Panc1 (cell line): ENCODE measurements around the gene RFX2. TPM values are rescaled to one million over a fixed set of nuclear protein-coding genes. Genes with fewer than 3 reads are reported as not detected.

Experiments used
- ATAC-seq: fragments of 200-7000 bp; cut with Tn5 transposase; 2 replicates; pipeline ENCODE4 v1.9.1; 2020; ENCODE audit warnings: mild to moderate bottlenecking, moderate library complexity
- BruUV-seq: library from RNA; stranded (reverse); fragments of 400-500 nt; replicated peaks from 2 replicates; lab custom pipeline; 2021; lab: Mats Ljungman, UMichigan
- CTCF ChIA-PET: fragments of 300-600 bp; sonication (Branson Sonifier 250); formaldehyde crosslinking; loops from one replicate; lab custom pipeline; 2022; ENCODE audit warnings: antibody characterized with exemption; lab: Charles Lee
- POLR2A ChIA-PET: fragments of 300-600 bp; sonication (Branson Sonifier 250); formaldehyde crosslinking; loops from one replicate; lab custom pipeline; 2022; ENCODE audit warnings: antibody characterized with exemption; lab: Charles Lee
- DNase-seq: peaks from one replicate; pipeline ENCODE4 v3.0.0-alpha.2; 2010; ENCODE audit warnings: low read depth, low spot score
- H3K27ac ChIP-seq: 2 replicates; pipeline ENCODE4 v1.5.1; 2011; ENCODE audit warnings: mild to moderate bottlenecking, low read length, inconsistent platforms
- H3K27me3 ChIP-seq: fragments of 200-500 bp; sonication (Bioruptor generic); 2 replicates; pipeline ENCODE4 v1.6.0; 2014; ENCODE audit warnings: low read length, inconsistent platforms; ENCODE audit not compliant: control insufficient read depth, insufficient read depth
- H3K36me3 ChIP-seq: fragments of 200-500 bp; sonication (Bioruptor generic); 2 replicates; pipeline ENCODE4 v1.5.1; 2014; ENCODE audit warnings: inconsistent platforms, mild to moderate bottlenecking, low read length, moderate library complexity; ENCODE audit not compliant: control insufficient read depth, insufficient read depth
- H3K4me1 ChIP-seq: 2 replicates; pipeline ENCODE4 v1.5.1; 2011; ENCODE audit warnings: inconsistent platforms, mild to moderate bottlenecking, low read length, moderate library complexity; ENCODE audit not compliant: control insufficient read depth, insufficient read depth
- H3K4me3 ChIP-seq, 2 experiments: 2 replicates each; pipeline ENCODE4 v1.5.1; 2011 to 2012; ENCODE audit warnings: low read depth in 2 of 2, low read length in 2 of 2, mild to moderate bottlenecking in 2 of 2, inconsistent platforms in 1 of 2, moderate library complexity in 1 of 2
- H3K9me3 ChIP-seq: fragments of 200-500 bp; sonication (Bioruptor generic); 2 replicates; pipeline ENCODE4 v1.5.1; 2014; ENCODE audit warnings: low read depth, mild to moderate bottlenecking, inconsistent platforms, low read length, moderate library complexity; ENCODE audit not compliant: control insufficient read depth, insufficient read depth
- CTCF ChIP-seq: fragments of 450-650 bp; IDR thresholded peaks from 2 replicates; pipeline ENCODE4 v1.5.1; 2017; ENCODE audit warnings: mild to moderate bottlenecking
- POLR2AphosphoS5 ChIP-seq: IDR thresholded peaks from 2 replicates; pipeline ENCODE4 v1.6.1; 2012; ENCODE audit warnings: mild to moderate bottlenecking, low read depth, low read length, moderate library complexity
- REST ChIP-seq, 2 experiments: IDR thresholded peaks; 2 replicates each; pipeline ENCODE4 v1.6.1; 2011 to 2012; ENCODE audit warnings: low read depth in 2 of 2, control low read depth in 1 of 2, low read length in 1 of 2, mild to moderate bottlenecking in 1 of 2, moderate library complexity in 1 of 2; ENCODE audit not compliant: insufficient read depth in 1 of 2
- SIN3A ChIP-seq: IDR thresholded peaks from 2 replicates; pipeline ENCODE4 v1.6.1; 2012; ENCODE audit warnings: low read depth, mild to moderate bottlenecking, low read length, moderate library complexity, borderline replicate concordance; ENCODE audit not compliant: insufficient read depth
- TCF7L2 ChIP-seq: IDR thresholded peaks from 2 replicates; pipeline ENCODE4 v1.6.1; 2011; ENCODE audit warnings: mild to moderate bottlenecking, low read depth, low read length, inconsistent platforms
- in situ Hi-C: cut with HindIII; loops from 2 replicates; pipeline ENCODE4 v1.10.0; 2016; ENCODE audit warnings: low sequenced_read_pairs, low pct_unique_long_range_greater_than_20kb
- intact Hi-C: fragments of 100-400 bp; cut with micrococcal nuclease; formaldehyde crosslinking; loops from one replicate; pipeline ENCODE4 v1.10.0; 2022; ENCODE audit not compliant: unreplicated experiment
- total RNA-seq: library from RNA; stranded (reverse); gene quantifications from one replicate; pipeline ENCODE4 v1.2.1, GENCODE V29; 2021; ENCODE audit not compliant: unreplicated experiment

Gene RFX2
- total RNA-seq, 1 experiment from 2014 or later = 8.0 TPM

GRCh38 chr19:6150289-6150688 lies 40.0 kb upstream of the RFX2 start:
- ChIA-PET CTCF (no interaction called here), POLR2A (no interaction called here)
- DNase-seq (no peak), ATAC-seq (no peak)
- in situ Hi-C loops (no loop called here), intact Hi-C loops (no loop called here)
- no peaks in the 10 kb centered on the region for H3K27me3 ChIP-seq
- H3K27ac ChIP-seq = no peak overlapping the region
- H3K4me1 ChIP-seq = no peaks in the 10 kb centered on the region
- TF ChIP-seq REST (IDR thresholded peaks at IDR 0.05; ENCODE audit: insufficient read depth in 1 of 2, low read depth in 2 of 2, low read length in 1 of 2) = no peak
- no peaks in the 10 kb centered on the region for H3K36me3 ChIP-seq
- H3K4me3 ChIP-seq = no peak overlapping the region
- no TSS peak for BruUV-seq
- H3K9me3 ChIP-seq = no peaks in the 10 kb centered on the region

- CTCF ChIA-PET = no interaction called here
- no TSS peak for BruUV-seq
- Histone ChIP-seq H3K4me1 (no peaks in the 10 kb centered on the region), H3K36me3 (no peaks in the 10 kb centered on the region), H3K4me3 (no peak overlapping the region), H3K9me3 (no peaks in the 10 kb centered on the region), H3K27ac (no peak overlapping the region), H3K27me3 (no peaks in the 10 kb centered on the region)
- intact Hi-C loops = no loop called here
- no peak for ATAC-seq
- TF ChIP-seq CTCF = no peak
- TF ChIP-seq SIN3A = no peak
- TF ChIP-seq TCF7L2 = no peak
- no peak for TF ChIP-seq REST (IDR thresholded peaks at IDR 0.05; ENCODE audit: insufficient read depth in 1 of 2, low read depth in 2 of 2, low read length in 1 of 2)
- no peak for TF ChIP-seq POLR2AphosphoS5
- POLR2A ChIA-PET = no interaction called here
- in situ Hi-C loops = no loop called here
- no peak for DNase-seq
These were observed 30.9 kb upstream of the RFX2 start for GRCh38 chr19:6141217-6141616.
